OCI-LY3 (cell line): ENCODE data around the gene RAB2B.

Experiments used
- H2AFZ ChIP-seq: fragments of 200-600, 300-600 bp; shearing (Covaris generic); 2 replicates; pipeline ENCODE4 v1.6.0; 2014; ENCODE audit warnings: antibody characterized with exemption, low read depth, low read length
- H3K27ac ChIP-seq: fragments of 200-600, 300-600 bp; sonication (generic); 2 replicates; pipeline ENCODE4 v1.5.1; 2014; ENCODE audit warnings: mild to moderate bottlenecking, low read length, moderate library complexity, mixed read lengths
- H3K27me3 ChIP-seq: fragments of 200-600, 300-600 bp; sonication (generic); 2 replicates; pipeline ENCODE4 v1.6.1; 2014; ENCODE audit warnings: low read depth, low read length, mixed read lengths
- H3K36me3 ChIP-seq: fragments of 200-600, 300-600 bp; sonication (generic); replicated peaks from 2 replicates; pipeline ENCODE3; 2014; ENCODE audit warnings: low read depth, low read length, mixed read lengths
- H3K4me1 ChIP-seq: fragments of 300-600, 200-600 bp; sonication (generic); 2 replicates; pipeline ENCODE4 v1.6.1; 2014; ENCODE audit warnings: low read length, mixed read lengths
- H3K4me2 ChIP-seq: fragments of 200-600, 300-600 bp; sonication (generic); 2 replicates; pipeline ENCODE4 v1.6.1; 2014; ENCODE audit warnings: low read length, mixed read lengths
- H3K4me3 ChIP-seq: fragments of 300-600, 200-600 bp; sonication (generic); 2 replicates; pipeline ENCODE4 v1.5.1; 2014; ENCODE audit warnings: antibody characterized with exemption, mild to moderate bottlenecking, low read length, moderate library complexity
- H3K79me2 ChIP-seq: fragments of 300-600, 200-600 bp; shearing (Covaris generic); 2 replicates; pipeline ENCODE4 v1.6.1; 2014; ENCODE audit warnings: mild to moderate bottlenecking, low read length, mixed read lengths
- H3K9ac ChIP-seq: fragments of 300-600, 200-600 bp; shearing (Covaris generic); 2 replicates; pipeline ENCODE4 v1.6.0; 2014; ENCODE audit warnings: mild to moderate bottlenecking, low read length, moderate library complexity
- H3K9me3 ChIP-seq: fragments of 200-600, 300-600 bp; shearing (Covaris generic); 2 replicates; pipeline ENCODE4 v1.6.1; 2014; ENCODE audit warnings: low read length, mixed read lengths; ENCODE audit not compliant: insufficient read depth
- H4K20me1 ChIP-seq: fragments of 200-600, 300-600 bp; sonication (generic); 2 replicates; pipeline ENCODE4 v1.6.1; 2016; ENCODE audit warnings: low read length, mixed read lengths; ENCODE audit not compliant: insufficient read depth
- CTCF ChIP-seq: fragments of 200-600, 300-600 bp; sonication (generic); IDR thresholded peaks from 2 replicates; pipeline ENCODE4 v1.5.1; 2014; ENCODE audit warnings: antibody characterized with exemption, low read length, low read depth
- EZH2phosphoT487 ChIP-seq: fragments of 200-600 bp; shearing (Covaris generic); IDR thresholded peaks from 2 replicates; pipeline ENCODE4 v1.6.1; 2018; ENCODE audit warnings: antibody characterized with exemption, mixed run types, low read depth

The RAB2B gene

GRCh38 chr14:21437063-21437901 lies 39.5 kb downstream of the RAB2B start:
- Histone ChIP-seq H3K4me3 (peak overlapping the region; percentile 84), H2AFZ (peak overlapping the region; percentile 36; the same call in 1 of the 2 replicates)

GRCh38 chr14:21436567-21437062 lies 40.1 kb downstream of the RAB2B start:
- H3K79me2 ChIP-seq: peaks cover 95% of the 10 kb centered on the region
- peaks cover 7% of the 10 kb centered on the region for H3K36me3 ChIP-seq
- no peaks in the 10 kb centered on the region for H3K27me3 ChIP-seq
- H3K27ac ChIP-seq: peak overlapping the region; percentile 39
- H3K9me3 ChIP-seq: no peaks in the 10 kb centered on the region
- H3K4me3 ChIP-seq: peak overlapping the region; percentile 84
- peaks cover 31% of the 10 kb centered on the region for H4K20me1 ChIP-seq
- peaks cover 12% of the 10 kb centered on the region for H3K4me1 ChIP-seq
- peak overlapping the region; percentile 75 for H3K9ac ChIP-seq
- no peak overlapping the region; the same call in 1 of the 2 replicates for H2AFZ ChIP-seq
- H3K4me2 ChIP-seq: peak overlapping the region; percentile 68
- TF ChIP-seq CTCF (no peak), EZH2phosphoT487 (no peak)

More at GRCh38 chr14:21437063-21437901, 39.5 kb downstream of the RAB2B start:
- H3K79me2 ChIP-seq: peaks cover 97% of the 10 kb centered on the region
- peak overlapping the region; percentile 56 for H3K27ac ChIP-seq
- H3K36me3 ChIP-seq: peaks cover 5% of the 10 kb centered on the region
- peak overlapping the region; percentile 75 for H3K9ac ChIP-seq
- no peaks in the 10 kb centered on the region for H3K9me3 ChIP-seq
- H3K27me3 ChIP-seq: no peaks in the 10 kb centered on the region
- TF ChIP-seq EZH2phosphoT487 (no peak), CTCF (no peak)
- H4K20me1 ChIP-seq: peaks cover 33% of the 10 kb centered on the region
- peak overlapping the region; percentile 96 for H3K4me2 ChIP-seq
- H3K4me1 ChIP-seq: peaks cover 12% of the 10 kb centered on the region

DNA sequence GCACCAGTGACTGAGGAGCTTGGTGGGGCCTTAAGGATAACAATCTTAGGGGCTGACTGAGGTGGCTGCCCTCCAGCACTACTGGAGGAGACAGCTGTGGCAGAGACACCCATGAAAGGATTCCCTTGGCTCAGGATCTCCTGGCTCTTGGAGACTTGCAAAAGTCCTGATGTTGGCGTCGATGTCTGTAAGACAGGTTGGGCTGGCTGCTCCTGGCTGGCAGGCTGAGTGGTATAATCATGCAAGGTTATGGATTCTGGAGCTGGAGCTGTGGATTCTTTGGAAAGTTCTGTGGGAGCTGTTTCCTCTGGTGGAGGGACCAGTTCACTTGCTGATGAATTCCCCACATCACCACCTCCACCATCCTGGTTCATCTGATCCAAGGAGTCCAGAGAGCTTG lies 45.6 kb downstream of the RAB2B start:
- no peak overlapping the region for H2AFZ ChIP-seq
- peaks cover 5% of the 10 kb centered on the region for H3K4me1 ChIP-seq
- H3K9ac ChIP-seq: no peak overlapping the region
- H3K27me3 ChIP-seq: no peaks in the 10 kb centered on the region
- no peak overlapping the region for H3K4me2 ChIP-seq
- H4K20me1 ChIP-seq: peaks cover 32% of the 10 kb centered on the region
- H3K9me3 ChIP-seq: no peaks in the 10 kb centered on the region
- peaks cover 69% of the 10 kb centered on the region for H3K79me2 ChIP-seq
- no peak overlapping the region for H3K4me3 ChIP-seq
- TF ChIP-seq CTCF: no peak
- no peak for TF ChIP-seq EZH2phosphoT487
- no peak overlapping the region for H3K27ac ChIP-seq
- peaks cover 38% of the 10 kb centered on the region for H3K36me3 ChIP-seq

DNA sequence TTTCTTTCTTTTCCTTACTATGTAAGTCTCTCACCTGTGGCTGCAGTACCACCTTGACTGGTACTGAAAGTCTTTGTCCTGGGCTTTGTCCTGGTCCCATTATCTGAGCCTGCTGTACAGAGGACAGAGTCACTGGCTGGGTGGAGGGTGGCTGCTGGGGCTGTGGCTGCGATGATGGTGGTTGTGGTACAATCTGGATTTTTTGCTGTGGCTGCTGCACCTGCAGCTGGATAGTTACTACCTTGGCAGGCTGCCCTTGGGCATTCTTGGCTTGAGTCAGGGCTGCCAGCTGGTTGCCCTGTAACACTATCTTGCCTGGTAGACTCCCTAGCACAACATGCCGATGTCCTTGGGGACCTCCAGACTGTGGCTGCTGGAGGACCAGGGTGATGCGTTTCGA lies 47.8 kb downstream of the RAB2B start:
- H3K4me1 ChIP-seq: no peaks in the 10 kb centered on the region
- H3K4me2 ChIP-seq: no peak overlapping the region
- H3K27ac ChIP-seq: no peak overlapping the region
- peaks cover 19% of the 10 kb centered on the region for H4K20me1 ChIP-seq
- TF ChIP-seq CTCF (no peak), EZH2phosphoT487 (no peak)
- peaks cover 47% of the 10 kb centered on the region for H3K79me2 ChIP-seq
- no peaks in the 10 kb centered on the region for H3K9me3 ChIP-seq
- H3K4me3 ChIP-seq: no peak overlapping the region
- H2AFZ ChIP-seq: no peak overlapping the region
- H3K9ac ChIP-seq: no peak overlapping the region
- peaks cover 54% of the 10 kb centered on the region for H3K36me3 ChIP-seq
- H3K27me3 ChIP-seq: no peaks in the 10 kb centered on the region
